Activated CD8-positive, alpha-beta memory T cell treated with anti-CD3 and anti-CD28 coated beads, Interleukin-2, amount 50 U/mL, for 24 hours (primary cell): ENCODE data around the gene PRAC2.

Experiments
- DNase-seq: peaks from one replicate; pipeline ENCODE4 v3.0.0-alpha.2; 2020; ENCODE audit errors: extremely low read depth

PRAC2 gene

GRCh38 chr17:48734333-48735061 lies 11.5 kb downstream of the PRAC2 start:
- DNase-seq: no peak

GRCh38 chr17:48735062-48735351 lies 12.0 kb downstream of the PRAC2 start:
- DNase-seq: no peak

- DNase-seq: no peak
Measured at GRCh38 chr17:48737330-48738043, 14.5 kb downstream of the PRAC2 start.

GRCh38 chr17:48738424-48738802 lies 15.4 kb downstream of the PRAC2 start:
- DNase-seq: no peak

GRCh38 chr17:48738803-48739526 lies 16.0 kb downstream of the PRAC2 start:
- no peak for DNase-seq

- no peak for DNase-seq
Measured at GRCh38 chr17:48740537-48740936, 17.6 kb downstream of the PRAC2 start.

GRCh38 chr17:48745381-48746275 lies 22.6 kb downstream of the PRAC2 start:
- DNase-seq: no peak

- DNase-seq: no peak
Measured at GRCh38 chr17:48746916-48747444, 24.0 kb downstream of the PRAC2 start.

GRCh38 chr17:48747445-48748363 lies 24.7 kb downstream of the PRAC2 start:
- DNase-seq: no peak

GRCh38 chr17:48748718-48749566 lies 26.0 kb downstream of the PRAC2 start:
- no peak for DNase-seq

GRCh38 chr17:48749621-48750553 lies 26.9 kb downstream of the PRAC2 start:
- no peak for DNase-seq

GRCh38 chr17:48751172-48751571 lies 28.2 kb downstream of the PRAC2 start:
- DNase-seq: no peak

GRCh38 chr17:48751733-48752398 lies 28.9 kb downstream of the PRAC2 start:
- DNase-seq: no peak

GRCh38 chr17:48752399-48753288 lies 29.7 kb downstream of the PRAC2 start:
- no peak for DNase-seq

- no peak for DNase-seq
Measured at GRCh38 chr17:48753794-48754499, 31.0 kb downstream of the PRAC2 start.
